Astrocyte (in vitro differentiated cells and primary cell): Measurements from ENCODE around the gene ADAMTS17. TPM values are rescaled to one million over a fixed set of nuclear protein-coding genes. Genes with fewer than 3 reads are reported as not detected.

Source experiments
- DNase-seq: peaks from one replicate; pipeline ENCODE4 v3.0.0-alpha.2; 2010; ENCODE audit warnings: low read depth
- FAIRE-seq: peaks from 2 replicates; lab custom pipeline; 2011; peaks lifted over from hg19 to GRCh38; lab: Jason Lieb, UNC
- H2AFZ ChIP-seq: 2 replicates; pipeline ENCODE4 v1.6.0; 2012; ENCODE audit warnings: low read depth, low read length, inconsistent platforms
- H3K27ac ChIP-seq: 2 replicates; pipeline ENCODE4 v1.5.1; 2011; ENCODE audit warnings: low read depth, low read length, inconsistent platforms
- H3K27me3 ChIP-seq: 2 replicates; pipeline ENCODE4 v1.6.0; 2011; ENCODE audit warnings: low read length, inconsistent platforms; ENCODE audit not compliant: insufficient read depth
- H3K36me3 ChIP-seq: 2 replicates; pipeline ENCODE4 v1.5.1; 2011; ENCODE audit warnings: low read length, inconsistent platforms; ENCODE audit not compliant: insufficient read depth
- H3K4me1 ChIP-seq: 2 replicates; pipeline ENCODE4 v1.5.1; 2011; ENCODE audit warnings: low read length, inconsistent platforms; ENCODE audit not compliant: insufficient read depth
- H3K4me2 ChIP-seq: 2 replicates; pipeline ENCODE4 v1.6.0; 2012; ENCODE audit warnings: low read length, inconsistent platforms
- H3K4me3 ChIP-seq: 2 replicates; pipeline ENCODE4 v1.5.1; 2011; ENCODE audit warnings: low read depth, mild to moderate bottlenecking, low read length, inconsistent platforms; ENCODE audit not compliant: insufficient read depth
- H3K79me2 ChIP-seq: 2 replicates; pipeline ENCODE4 v1.6.0; 2012; ENCODE audit warnings: mild to moderate bottlenecking, low read length, inconsistent platforms; ENCODE audit not compliant: insufficient read depth
- H3K9ac ChIP-seq: 2 replicates; pipeline ENCODE4 v1.6.0; 2012; ENCODE audit warnings: mild to moderate bottlenecking, low read length, inconsistent platforms
- H3K9me3 ChIP-seq: 2 replicates; pipeline ENCODE4 v1.5.1; 2012; ENCODE audit warnings: low read depth, mild to moderate bottlenecking, low read length, inconsistent platforms; ENCODE audit not compliant: insufficient read depth
- H4K20me1 ChIP-seq: 2 replicates; pipeline ENCODE4 v1.6.0; 2012; ENCODE audit warnings: low read length, inconsistent platforms; ENCODE audit not compliant: insufficient read depth
- H3K27ac Mint-ChIP-seq: one replicate; pipeline ENCODE4 v1.8.0; 2021; ENCODE audit warnings: mild to moderate bottlenecking, mixed read lengths; ENCODE audit not compliant: unreplicated experiment
- H3K27me3 Mint-ChIP-seq: one replicate; pipeline ENCODE4 v1.8.0; 2021; ENCODE audit warnings: low read depth, mixed read lengths; ENCODE audit not compliant: unreplicated experiment
- H3K36me3 Mint-ChIP-seq: one replicate; pipeline ENCODE4 v1.8.0; 2021; ENCODE audit warnings: low read depth, mixed read lengths; ENCODE audit not compliant: unreplicated experiment
- H3K4me1 Mint-ChIP-seq: one replicate; pipeline ENCODE4 v1.8.0; 2021; ENCODE audit warnings: low read depth, mixed read lengths; ENCODE audit not compliant: unreplicated experiment
- H3K4me3 Mint-ChIP-seq: one replicate; pipeline ENCODE4 v1.8.0; 2021; ENCODE audit warnings: mild to moderate bottlenecking, moderate library complexity, mixed read lengths; ENCODE audit not compliant: unreplicated experiment
- H3K9me3 Mint-ChIP-seq: one replicate; pipeline ENCODE4 v1.8.0; 2021; ENCODE audit warnings: mild to moderate bottlenecking, mixed read lengths; ENCODE audit not compliant: unreplicated experiment
- CTCF ChIP-seq: IDR thresholded peaks from 2 replicates; pipeline ENCODE4 v1.5.1; 2011; ENCODE audit warnings: low read depth, mild to moderate bottlenecking, inconsistent platforms, low read length, moderate library complexity; ENCODE audit not compliant: insufficient read depth
- EZH2 ChIP-seq: IDR thresholded peaks from 2 replicates; pipeline ENCODE4 v1.6.1; 2012; ENCODE audit warnings: mild to moderate bottlenecking, low read length, inconsistent platforms; ENCODE audit not compliant: insufficient read depth
- total RNA-seq: library from RNA; stranded (reverse); gene quantifications from 2 replicates; pipeline ENCODE4 v1.2.1, GENCODE V29; 2021

ADAMTS17 gene
- total RNA-seq, 1 donor from 2014 or later, result 0.27 TPM

GRCh38 chr15:100038736-100039135 lies 303.0 kb downstream of the ADAMTS17 start:
- Histone ChIP-seq H3K27me3 (no peaks in the 10 kb centered on the region), H3K4me1 (peaks cover 12% of the 10 kb centered on the region), H3K36me3 (no peaks in the 10 kb centered on the region), H4K20me1 (no peaks in the 10 kb centered on the region), H3K9me3 (no peaks in the 10 kb centered on the region), H3K9ac (no peak overlapping the region), H3K27ac (no peak overlapping the region), H3K4me3 (no peak overlapping the region), H3K4me2 (no peak overlapping the region), H3K79me2 (no peaks in the 10 kb centered on the region), H2AFZ (no peak overlapping the region)
- Mint-ChIP-seq H3K4me1 (peaks cover 22% of the 10 kb centered on the region), H3K27ac (no peak overlapping the region), H3K4me3 (no peak overlapping the region), H3K27me3 (peaks cover 11% of the 10 kb centered on the region), H3K9me3 (no peaks in the 10 kb centered on the region), H3K36me3 (peaks cover 2% of the 10 kb centered on the region)
- DNase-seq, result no peak
- FAIRE-seq, result no peak
- no peak for TF ChIP-seq CTCF
- TF ChIP-seq EZH2, result no peak

- no peaks in the 10 kb centered on the region for H4K20me1 ChIP-seq
- Mint-ChIP-seq H3K9me3 (no peaks in the 10 kb centered on the region), H3K27me3 (peaks cover 11% of the 10 kb centered on the region), H3K27ac (no peak overlapping the region), H3K4me1 (peaks cover 20% of the 10 kb centered on the region), H3K36me3 (peaks cover 2% of the 10 kb centered on the region), H3K4me3 (no peak overlapping the region)
- no peaks in the 10 kb centered on the region for H3K36me3 ChIP-seq
- no peaks in the 10 kb centered on the region for H3K27me3 ChIP-seq
- no peaks in the 10 kb centered on the region for H3K9me3 ChIP-seq
- H3K9ac ChIP-seq, result no peak overlapping the region
- H3K4me2 ChIP-seq, result no peak overlapping the region
- TF ChIP-seq CTCF, result no peak
- TF ChIP-seq EZH2, result no peak
- H3K79me2 ChIP-seq, result no peaks in the 10 kb centered on the region
- H3K4me1 ChIP-seq, result peaks cover 10% of the 10 kb centered on the region
- FAIRE-seq, result no peak
- no peak overlapping the region for H3K4me3 ChIP-seq
- no peak for DNase-seq
- H3K27ac ChIP-seq, result no peak overlapping the region
- H2AFZ ChIP-seq, result no peak overlapping the region
Observed at GRCh38 chr15:100037901-100038300, 303.9 kb downstream of the ADAMTS17 start.

- H3K9ac ChIP-seq, result no peak overlapping the region
- peaks cover 15% of the 10 kb centered on the region for H3K4me1 ChIP-seq
- H3K9me3 Mint-ChIP-seq, result no peaks in the 10 kb centered on the region
- H3K4me2 ChIP-seq, result no peak overlapping the region
- H3K27ac ChIP-seq, result no peak overlapping the region
- no peaks in the 10 kb centered on the region for H4K20me1 ChIP-seq
- H2AFZ ChIP-seq, result no peak overlapping the region
- peaks cover 13% of the 10 kb centered on the region for H3K27me3 Mint-ChIP-seq
- H3K36me3 Mint-ChIP-seq, result peaks cover 2% of the 10 kb centered on the region
- DNase-seq, result no peak
- H3K4me1 Mint-ChIP-seq, result peaks cover 14% of the 10 kb centered on the region
- H3K27me3 ChIP-seq, result no peaks in the 10 kb centered on the region
- no peak for FAIRE-seq
- TF ChIP-seq EZH2, result no peak
- no peak for TF ChIP-seq CTCF
- H3K27ac Mint-ChIP-seq, result no peak overlapping the region
- H3K4me3 Mint-ChIP-seq, result no peak overlapping the region
- H3K9me3 ChIP-seq, result no peaks in the 10 kb centered on the region
- H3K79me2 ChIP-seq, result no peaks in the 10 kb centered on the region
- no peak overlapping the region for H3K4me3 ChIP-seq
- H3K36me3 ChIP-seq, result no peaks in the 10 kb centered on the region
Observed at GRCh38 chr15:100036015-100036414, 305.8 kb downstream of the ADAMTS17 start.
